GM19043 (cell line): Measurements from ENCODE around the gene COA7.
"Not testable (repeated sequence)": the region's sequence is repeated elsewhere in the genome, so short reads cannot be mapped to it uniquely, and the experiment has no call there.

Source experiments
- ATAC-seq: cut with Tn5 transposase; IDR thresholded peaks from one replicate; pipeline ENCODE4 v1.9.1; 2021; ENCODE audit warnings: low read depth; ENCODE audit not compliant: unreplicated experiment

COA7 gene

GRCh38 chr1:52697795-52698674, at the start of gene COA7:
Gene COA7 (minus strand): TSS chr1:52698347. CDS start chr1:52698326, 21 bp downstream.
- ATAC-seq = peak; percentile 44

GRCh38 chr1:52747450-52747849, 49.3 kb upstream of the COA7 start:
- no peak for ATAC-seq

- ATAC-seq = no peak
These were observed 48.0 kb upstream of the COA7 start for GRCh38 chr1:52746189-52746588.

GRCh38 chr1:52741259-52741658, 43.1 kb upstream of the COA7 start:
- ATAC-seq = no peak

- ATAC-seq = no peak
These were observed 41.7 kb upstream of the COA7 start for GRCh38 chr1:52739699-52740467.

- no peak for ATAC-seq
These were observed 40.7 kb upstream of the COA7 start for GRCh38 chr1:52738893-52739292.

GRCh38 chr1:52738148-52738547, 40.0 kb upstream of the COA7 start:
- no peak for ATAC-seq

- not testable (repeated sequence) for ATAC-seq
These were observed 37.2 kb upstream of the COA7 start for GRCh38 chr1:52735371-52735770.

GRCh38 chr1:52733368-52733767, 35.2 kb upstream of the COA7 start:
- no peak for ATAC-seq

- ATAC-seq = no peak
These were observed 30.0 kb upstream of the COA7 start for GRCh38 chr1:52727956-52728656.

- ATAC-seq = no peak
These were observed 29.0 kb upstream of the COA7 start for GRCh38 chr1:52727114-52727586.

- ATAC-seq = peak; percentile 98
These were observed 28.3 kb upstream of the COA7 start, which contains the start of gene ZYG11B for GRCh38 chr1:52726265-52727113. Gene ZYG11B (plus strand): TSS chr1:52726453. CDS start chr1:52726654, 201 bp downstream.

- no peak for ATAC-seq
These were observed 27.7 kb upstream of the COA7 start for GRCh38 chr1:52725903-52726264.

- no peak for ATAC-seq
These were observed 25.1 kb upstream of the COA7 start for GRCh38 chr1:52723260-52723659.

GRCh38 chr1:52715296-52715695, 17.1 kb upstream of the COA7 start:
- ATAC-seq = not testable (repeated sequence)

GRCh38 chr1:52713590-52713989, 15.4 kb upstream of the COA7 start:
- no peak for ATAC-seq

- no peak for ATAC-seq
These were observed 10.9 kb upstream of the COA7 start for GRCh38 chr1:52709016-52709415.

- ATAC-seq = no peak
These were observed 9.9 kb upstream of the COA7 start for GRCh38 chr1:52707927-52708655.
